Ovary (tissue), 9 donors: Measurements from ENCODE around the gene HOXD11. TPM values are rescaled to one million over a fixed set of nuclear protein-coding genes. Genes with fewer than 3 reads are reported as not detected.

Source experiments
- DNase-seq, 5 donors: peaks; one replicate each; pipeline ENCODE4 v3.0.0-alpha.2; 2019 to 2020
- H3K27ac ChIP-seq, 2 donors: fragments of 200-600 bp; one replicate each; pipeline versions ENCODE4 v1.5.1 to v1.8.0; 2019 to 2022
- H3K27me3 ChIP-seq: fragments of 200-600 bp; one replicate; pipeline ENCODE4 v1.8.0; 2022
- H3K36me3 ChIP-seq: fragments of 200-600 bp; sonication (generic); one replicate; pipeline ENCODE4 v1.5.1; 2019
- H3K4me1 ChIP-seq: one replicate; pipeline ENCODE4 v1.8.1; 2013; ENCODE audit warnings: mild to moderate bottlenecking, moderate library complexity; ENCODE audit not compliant: insufficient read depth
- H3K4me3 ChIP-seq: fragments of 200-600 bp; sonication (generic); one replicate; pipeline ENCODE4 v1.5.1; 2017
- H3K9me3 ChIP-seq, 2 donors: fragments of 200-600 bp in 1 of 2; sonication (generic) in 1 of 2; one replicate each; pipeline versions ENCODE4 v1.5.1 to v1.8.1; 2013 to 2019; ENCODE audit warnings: mild to moderate bottlenecking in 1 of 2, moderate library complexity in 1 of 2
- CTCF ChIP-seq, 3 donors: fragments of 450-650 bp in 2 of 3; fragments of 200-600 bp in 1 of 3; IDR thresholded peaks; one replicate each; pipeline versions ENCODE4 v1.5.1 to v1.8.0; 2016 to 2022; ENCODE audit warnings: antibody characterized with exemption in 3 of 3, mild to moderate bottlenecking in 1 of 3
- EP300 ChIP-seq: sonication (generic); formaldehyde crosslinking; IDR thresholded peaks from one replicate; pipeline ENCODE4 v1.6.1; 2017; ENCODE audit warnings: antibody characterized with exemption
- POLR2A ChIP-seq: fragments of 450-650 bp; IDR thresholded peaks from one replicate; pipeline ENCODE4 v1.6.1; 2017; ENCODE audit warnings: antibody characterized with exemption, mild to moderate bottlenecking, moderate library complexity
- WGBS, 3 donors: extraction: QIAGEN DNeasy Blood & Tissue Kit in 1 of 3; methylation state at CpG; one replicate each; pipeline versions ENCODE4 v1.1.5 to v1.1.7; 2013 to 2017; 5-methylcytosine and 5-hydroxymethylcytosine counted together
- intact Hi-C, 4 donors: fragments of 100-400 bp; cut with DNase I; formaldehyde crosslinking; loops; one replicate each; pipeline versions ENCODE4 v1.11.0 to v1.15.1; 2022 to 2023
- polyA plus RNA-seq, 2 donors: library from polyadenylated mRNA; stranded (reverse); fragments of 200-250 nt in 1 of 2; fragments of 350-450 nt in 1 of 2; fragmentation: Illumina TruSeq in 1 of 2; extraction: RNeasy Lipid Tissue Mini Kit (QIAGEN cat#74804) in 1 of 2; gene quantifications; one replicate each; pipeline ENCODE4 v1.2.3, GENCODE V29; 2013 to 2014
- total RNA-seq, 7 donors: library from RNA; depleted of rRNA in 2 of 7; stranded (reverse); fragments of >200 nt in 2 of 7; fragmentation: NEBNext Ultra II Directional in 3 of 7; extraction: Animal tissue kit (Norgen Biotek cat#: 25700) in 3 of 7; gene quantifications; one replicate each; pipeline versions ENCODE4 v1.1.0 to v1.2.4, GENCODE V29; 2016 to 2023
- donor health status: DM: no; HTN: no; CAD: no; lungs with moderate emphysema.
- donor health status: DM: no; HTN: no; CAD: no.
- donor health status: Bipolar disorder and iron deficiency.
- donor health status: DM: yes; HTN: yes; CAD: no.
- donor health status: DM: no; HTN: no; CAD: no.
- donor health status: DM: yes; HTN: yes; CAD: no.

The HOXD11 gene
- total and polyA plus RNA-seq, 9 donors, result 0.07 to 1.3 (median 0.61) TPM; not detected in 4

- intact Hi-C loops, result loop anchor here in 1 of 4 donors (10.0 kb wide), 1 partner anchor 392 kb away; no protein-coding TSS in a partner anchor
These were observed 30.3 kb upstream of the HOXD11 start for GRCh38 chr2:176076796-176077195.

GRCh38 chr2:176078541-176079284 lies 28.4 kb upstream of the HOXD11 start:
- peaks cover 0 to 4% of the 10 kb centered on the region in 2 donors for H3K9me3 ChIP-seq
- 8 to 13% (median 9%) methylated on average over 25 of the region's 25 CpGs for WGBS, 3 donors
- no peak overlapping the region for H3K27ac ChIP-seq
- peaks cover 20% of the 10 kb centered on the region for H3K27me3 ChIP-seq
- no peak for TF ChIP-seq CTCF (IDR thresholded peaks at IDR 0.05)
- TF ChIP-seq EP300, result no peak
- no peak for TF ChIP-seq POLR2A
- H3K36me3 ChIP-seq, result no peaks in the 10 kb centered on the region
- peaks cover 3% of the 10 kb centered on the region for H3K4me1 ChIP-seq
- DNase-seq, result no peak
- no peak overlapping the region for H3K4me3 ChIP-seq
- intact Hi-C loops, result loop anchor here in 1 of 4 donors (10.0 kb wide), 1 partner anchor 394 kb away; no protein-coding TSS in a partner anchor

More at GRCh38 chr2:176076796-176077195, 30.3 kb upstream of the HOXD11 start:
- 15 to 22% (median 22%) methylated on average over 2 of the region's 2 CpGs for WGBS, 3 donors
- Histone ChIP-seq H3K27me3 (peaks cover 13% of the 10 kb centered on the region), H3K9me3 (peaks cover 0 to 4% of the 10 kb centered on the region in 2 donors), H3K27ac (no peak overlapping the region), H3K36me3 (no peaks in the 10 kb centered on the region), H3K4me1 (peaks cover 3% of the 10 kb centered on the region), H3K4me3 (no peak overlapping the region)
- TF ChIP-seq EP300 (no peak), POLR2A (no peak), CTCF (IDR thresholded peaks at IDR 0.05) (no peak)
- no peak for DNase-seq

- H3K9me3 ChIP-seq, result peaks cover 0 to 4% of the 10 kb centered on the region in 2 donors
- no peak overlapping the region for H3K27ac ChIP-seq
- no peak for TF ChIP-seq EP300
- no peak for TF ChIP-seq CTCF (IDR thresholded peaks at IDR 0.05)
- no peak for TF ChIP-seq POLR2A
- no peaks in the 10 kb centered on the region for H3K36me3 ChIP-seq
- H3K4me1 ChIP-seq, result peaks cover 3% of the 10 kb centered on the region
- no peak overlapping the region for H3K4me3 ChIP-seq
- peaks cover 20% of the 10 kb centered on the region for H3K27me3 ChIP-seq
- DNase-seq, result no peak
- 4 to 5% (median 4%) methylated on average over 30 of the region's 30 CpGs for WGBS, 3 donors
- intact Hi-C loops, result loop anchor here in 1 of 4 donors (10.0 kb wide), 1 partner anchor 395 kb away; no protein-coding TSS in a partner anchor
These were observed 27.7 kb upstream of the HOXD11 start for GRCh38 chr2:176079285-176079830.

GRCh38 chr2:176079831-176080539 lies 27.1 kb upstream of the HOXD11 start:
- TF ChIP-seq POLR2A (no peak), CTCF (IDR thresholded peaks at IDR 0.05) (no peak), EP300 (no peak)
- peaks cover 3% of the 10 kb centered on the region for H3K4me1 ChIP-seq
- no peak overlapping the region for H3K27ac ChIP-seq
- peaks cover 20% of the 10 kb centered on the region for H3K27me3 ChIP-seq
- intact Hi-C loops, result loop anchor here in 2 of 4 donors (10.0 kb wide), 1 partner anchor 395 kb away; no protein-coding TSS in a partner anchor
- H3K9me3 ChIP-seq, result peaks cover 0 to 4% of the 10 kb centered on the region in 2 donors
- no peaks in the 10 kb centered on the region for H3K36me3 ChIP-seq
- no peak for DNase-seq
- no peak overlapping the region for H3K4me3 ChIP-seq
- 1 to 9% (median 1%) methylated on average over 54 to 86 of the region's 86 CpGs for WGBS, 3 donors
